ENCODE data around the gene CYP2J2. TPM values are rescaled to one million over a fixed set of nuclear protein-coding genes. Genes with fewer than 3 reads are reported as not detected.

CYP2J2 gene
- total RNA-seq, 1 donor from 2014 or later: 1.9 TPM

DNA sequence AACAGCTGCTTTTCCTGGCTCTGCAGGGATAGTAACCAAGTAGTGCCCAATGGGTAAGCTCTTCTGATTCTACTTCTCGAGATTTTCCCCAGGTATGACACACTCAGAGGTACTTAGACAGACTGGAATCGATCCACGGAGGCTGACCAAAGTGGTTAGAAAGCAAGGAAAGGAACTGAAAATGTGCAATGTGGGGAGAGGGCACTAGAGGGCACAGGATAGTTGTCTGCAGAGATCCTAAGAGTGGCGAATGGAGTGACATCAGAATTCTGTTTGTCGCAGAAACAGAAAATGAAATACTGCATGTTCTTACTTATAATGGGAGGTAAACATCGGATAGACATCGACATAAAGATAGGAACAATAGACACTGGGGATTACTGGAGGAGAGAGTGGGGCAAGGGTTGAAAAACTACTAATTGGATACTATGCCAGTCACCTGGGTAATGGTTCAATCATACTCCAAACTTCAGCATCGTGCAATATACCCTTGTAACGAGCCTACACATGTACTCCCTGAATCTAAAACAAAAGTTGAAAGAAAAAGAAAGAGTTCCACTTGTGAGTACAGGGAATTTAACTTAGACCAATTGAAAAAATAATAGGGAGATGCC lies 23.3 kb downstream of the CYP2J2 start:
- Histone ChIP-seq H3K4me3 (ENCODE audit: low read depth, low read length) (no peak overlapping the region), H3K27me3 (ENCODE audit: control insufficient read depth, insufficient read depth, low read length) (no peaks in the 10 kb centered on the region), H3K36me3 (ENCODE audit: control insufficient read depth, insufficient read depth, low read length) (no peaks in the 10 kb centered on the region)
- TF ChIP-seq, protein P1, sequence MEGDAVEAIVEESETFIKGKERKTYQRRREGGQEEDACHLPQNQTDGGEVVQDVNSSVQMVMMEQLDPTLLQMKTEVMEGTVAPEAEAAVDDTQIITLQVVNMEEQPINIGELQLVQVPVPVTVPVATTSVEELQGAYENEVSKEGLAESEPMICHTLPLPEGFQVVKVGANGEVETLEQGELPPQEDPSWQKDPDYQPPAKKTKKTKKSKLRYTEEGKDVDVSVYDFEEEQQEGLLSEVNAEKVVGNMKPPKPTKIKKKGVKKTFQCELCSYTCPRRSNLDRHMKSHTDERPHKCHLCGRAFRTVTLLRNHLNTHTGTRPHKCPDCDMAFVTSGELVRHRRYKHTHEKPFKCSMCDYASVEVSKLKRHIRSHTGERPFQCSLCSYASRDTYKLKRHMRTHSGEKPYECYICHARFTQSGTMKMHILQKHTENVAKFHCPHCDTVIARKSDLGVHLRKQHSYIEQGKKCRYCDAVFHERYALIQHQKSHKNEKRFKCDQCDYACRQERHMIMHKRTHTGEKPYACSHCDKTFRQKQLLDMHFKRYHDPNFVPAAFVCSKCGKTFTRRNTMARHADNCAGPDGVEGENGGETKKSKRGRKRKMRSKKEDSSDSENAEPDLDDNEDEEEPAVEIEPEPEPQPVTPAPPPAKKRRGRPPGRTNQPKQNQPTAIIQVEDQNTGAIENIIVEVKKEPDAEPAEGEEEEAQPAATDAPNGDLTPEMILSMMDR (IDR thresholded peaks at IDR 0.05; ENCODE audit: insufficient read depth, low read length, poor library complexity, severe bottlenecking): peak; percentile 58
- no peak for DNase-seq (ENCODE audit: low read depth)

DNA sequence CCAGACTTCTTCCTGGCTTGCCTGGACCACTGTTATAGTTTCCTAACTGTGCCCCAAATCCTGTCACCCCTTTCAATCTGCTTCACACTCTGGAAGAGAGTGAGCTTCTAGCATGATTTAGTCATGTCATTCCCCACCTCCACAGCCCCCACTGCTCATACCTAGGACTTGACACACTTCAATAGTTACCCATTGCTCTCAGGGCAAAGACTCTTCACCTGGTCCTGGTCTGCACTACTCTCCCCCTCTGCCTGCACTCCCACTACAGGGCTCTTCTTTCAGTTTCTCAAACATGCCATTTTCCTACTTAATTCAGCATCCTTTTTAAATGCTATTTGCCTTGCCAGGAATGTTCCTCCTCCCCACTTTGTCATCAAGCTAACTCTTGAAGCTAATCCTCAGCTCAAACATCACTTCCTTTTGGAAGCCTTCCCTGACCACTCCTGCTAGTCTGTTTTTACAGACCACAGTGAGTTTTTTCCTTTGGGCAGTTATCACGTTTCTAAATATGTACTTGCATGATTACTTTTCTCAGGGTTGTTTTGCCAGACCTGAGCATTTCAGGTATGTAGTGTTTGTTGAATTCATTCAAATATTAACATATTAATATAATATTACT lies 24.7 kb downstream of the CYP2J2 start:
- no peaks in the 10 kb centered on the region for H3K36me3 ChIP-seq (ENCODE audit: control insufficient read depth, insufficient read depth, low read length)
- no peak for DNase-seq (ENCODE audit: low read depth)
- TF ChIP-seq, protein P1 (IDR thresholded peaks at IDR 0.05; ENCODE audit: insufficient read depth, low read length, poor library complexity, severe bottlenecking): no peak
- no peaks in the 10 kb centered on the region for H3K27me3 ChIP-seq (ENCODE audit: control insufficient read depth, insufficient read depth, low read length)
- no peak overlapping the region for H3K4me3 ChIP-seq (ENCODE audit: low read depth, low read length)

DNA sequence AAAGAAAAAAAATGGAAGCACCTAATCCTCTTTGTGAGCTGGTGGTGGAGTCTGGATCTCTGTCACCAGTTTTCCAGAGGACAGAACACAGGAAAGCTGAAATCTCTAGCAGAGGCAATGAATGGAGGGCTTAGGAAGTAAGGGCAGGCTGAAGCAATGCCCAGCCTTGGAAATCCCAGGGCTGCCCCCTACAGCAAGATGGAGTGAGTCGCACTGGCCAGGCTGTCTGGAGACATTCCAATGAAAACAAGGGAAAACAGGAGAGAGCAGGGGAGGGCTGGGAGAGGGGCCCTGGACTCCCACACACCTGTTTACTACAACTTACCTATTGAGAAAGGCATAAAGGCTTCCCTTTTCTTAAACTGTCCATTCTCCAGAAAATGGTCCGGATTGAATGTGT lies 25.9 kb downstream of the CYP2J2 start:
- no peaks in the 10 kb centered on the region for H3K27me3 ChIP-seq (ENCODE audit: control insufficient read depth, insufficient read depth, low read length)
- H3K36me3 ChIP-seq (ENCODE audit: control insufficient read depth, insufficient read depth, low read length): no peaks in the 10 kb centered on the region
- no peak for DNase-seq (ENCODE audit: low read depth)
- no peak overlapping the region for H3K4me3 ChIP-seq (ENCODE audit: low read depth, low read length)
- TF ChIP-seq, protein P1 (IDR thresholded peaks at IDR 0.05; ENCODE audit: insufficient read depth, low read length, poor library complexity, severe bottlenecking): peak; percentile 31

DNA sequence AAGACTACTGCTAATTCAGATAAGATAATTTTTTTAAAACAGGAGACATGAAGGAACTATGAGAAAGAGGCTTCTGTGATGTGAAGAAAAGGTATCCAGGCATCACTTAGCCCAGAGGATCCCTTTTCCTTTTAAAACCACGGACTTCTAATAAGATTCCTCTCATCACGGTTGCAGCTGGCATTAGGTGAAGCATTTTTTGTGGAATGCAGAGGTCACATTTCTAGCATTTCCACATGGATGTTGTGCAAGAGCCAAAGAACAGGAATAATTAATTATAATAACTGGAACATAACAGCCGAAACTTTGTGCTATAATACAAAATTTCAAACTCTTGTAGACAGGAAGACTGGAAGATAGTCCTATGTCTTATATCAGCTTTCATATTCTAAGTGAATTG lies 27.6 kb downstream of the CYP2J2 start:
- no peak overlapping the region for H3K4me3 ChIP-seq (ENCODE audit: low read depth, low read length)
- no peaks in the 10 kb centered on the region for H3K36me3 ChIP-seq (ENCODE audit: control insufficient read depth, insufficient read depth, low read length)
- TF ChIP-seq, protein P1 (IDR thresholded peaks at IDR 0.05; ENCODE audit: insufficient read depth, low read length, poor library complexity, severe bottlenecking): no peak
- no peak for DNase-seq (ENCODE audit: low read depth)
- H3K27me3 ChIP-seq (ENCODE audit: control insufficient read depth, insufficient read depth, low read length): no peaks in the 10 kb centered on the region

DNA sequence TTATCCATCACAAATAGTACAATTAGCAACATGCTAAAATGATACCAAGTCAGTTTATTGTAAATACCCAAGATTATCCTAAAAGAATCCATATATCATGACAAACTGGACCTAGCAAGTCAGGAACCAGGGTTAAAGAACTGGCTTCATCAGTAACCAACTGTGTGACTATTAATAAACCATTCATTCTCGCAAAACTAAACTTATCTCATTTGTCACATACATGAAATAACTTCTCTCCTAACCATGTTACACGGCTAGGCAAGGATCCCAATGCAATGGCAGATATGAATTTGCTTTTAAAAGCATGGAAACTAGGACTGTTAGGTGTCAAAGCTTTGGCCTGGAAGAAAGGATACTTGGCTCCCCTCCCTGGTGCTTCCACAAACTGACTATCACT lies 29.4 kb downstream of the CYP2J2 start:
- no peaks in the 10 kb centered on the region for H3K27me3 ChIP-seq (ENCODE audit: control insufficient read depth, insufficient read depth, low read length)
- no peaks in the 10 kb centered on the region for H3K36me3 ChIP-seq (ENCODE audit: control insufficient read depth, insufficient read depth, low read length)
- no peak overlapping the region for H3K4me3 ChIP-seq (ENCODE audit: low read depth, low read length)
- TF ChIP-seq, protein P1 (IDR thresholded peaks at IDR 0.05; ENCODE audit: insufficient read depth, low read length, poor library complexity, severe bottlenecking): no peak
- DNase-seq (ENCODE audit: low read depth): no peak

Data from kidney epithelial cell (primary cell).